ENCODE data around the gene UMODL1.

The UMODL1 gene

DNA sequence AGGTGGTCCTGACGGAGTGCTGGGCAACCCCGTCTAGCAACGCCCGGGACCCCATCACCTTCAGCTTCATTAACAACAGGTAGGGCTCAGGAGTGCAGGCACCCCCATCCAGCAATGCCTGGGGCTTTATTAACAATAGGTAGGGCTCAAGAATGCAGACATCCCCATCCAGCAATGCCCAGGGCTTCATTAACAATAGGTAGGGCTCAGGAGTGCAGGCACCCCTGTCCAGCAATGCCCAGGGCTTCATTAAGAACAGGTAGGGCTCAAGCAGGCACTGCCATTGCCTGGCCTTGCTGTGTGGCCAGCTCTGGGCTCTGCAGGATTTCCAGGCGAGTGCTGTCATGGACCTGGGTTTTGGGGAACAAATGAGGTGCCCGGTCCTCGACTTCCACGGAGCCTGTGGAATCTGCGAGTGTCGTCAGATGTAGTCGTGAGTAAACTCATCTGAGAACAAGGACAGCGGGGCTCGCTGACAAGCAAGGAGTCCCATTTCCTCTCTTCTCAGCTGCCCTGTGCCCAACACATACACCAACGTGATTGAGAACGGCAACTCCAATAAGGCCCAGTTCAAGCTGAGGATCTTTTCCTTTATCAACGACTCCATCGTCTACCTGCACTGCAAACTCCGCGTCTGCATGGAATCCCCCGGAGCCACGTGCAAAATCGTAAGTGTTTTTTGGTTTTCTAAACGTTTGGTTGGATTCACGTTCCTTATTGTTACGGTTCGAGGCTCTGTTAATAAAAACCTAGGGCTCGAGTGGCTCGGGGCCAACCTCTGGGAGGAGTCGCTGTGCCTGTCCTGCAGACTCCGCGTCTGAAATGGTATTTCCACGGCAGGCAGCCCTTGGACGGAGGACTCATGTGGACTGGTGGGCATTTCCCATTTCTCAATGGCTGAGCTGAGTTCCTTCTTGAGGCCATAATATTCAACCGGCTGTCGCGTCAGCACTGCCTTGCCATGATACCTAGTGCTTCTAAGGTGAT is 56.3 kb downstream of the UMODL1 start:
- no peaks in the 10 kb centered on the region for H3K27me3 ChIP-seq (ENCODE audit: control insufficient read depth, insufficient read depth, low read length)
- H3K4me1 ChIP-seq (ENCODE audit: control insufficient read depth, insufficient read depth, low read length): no peaks in the 10 kb centered on the region

DNA sequence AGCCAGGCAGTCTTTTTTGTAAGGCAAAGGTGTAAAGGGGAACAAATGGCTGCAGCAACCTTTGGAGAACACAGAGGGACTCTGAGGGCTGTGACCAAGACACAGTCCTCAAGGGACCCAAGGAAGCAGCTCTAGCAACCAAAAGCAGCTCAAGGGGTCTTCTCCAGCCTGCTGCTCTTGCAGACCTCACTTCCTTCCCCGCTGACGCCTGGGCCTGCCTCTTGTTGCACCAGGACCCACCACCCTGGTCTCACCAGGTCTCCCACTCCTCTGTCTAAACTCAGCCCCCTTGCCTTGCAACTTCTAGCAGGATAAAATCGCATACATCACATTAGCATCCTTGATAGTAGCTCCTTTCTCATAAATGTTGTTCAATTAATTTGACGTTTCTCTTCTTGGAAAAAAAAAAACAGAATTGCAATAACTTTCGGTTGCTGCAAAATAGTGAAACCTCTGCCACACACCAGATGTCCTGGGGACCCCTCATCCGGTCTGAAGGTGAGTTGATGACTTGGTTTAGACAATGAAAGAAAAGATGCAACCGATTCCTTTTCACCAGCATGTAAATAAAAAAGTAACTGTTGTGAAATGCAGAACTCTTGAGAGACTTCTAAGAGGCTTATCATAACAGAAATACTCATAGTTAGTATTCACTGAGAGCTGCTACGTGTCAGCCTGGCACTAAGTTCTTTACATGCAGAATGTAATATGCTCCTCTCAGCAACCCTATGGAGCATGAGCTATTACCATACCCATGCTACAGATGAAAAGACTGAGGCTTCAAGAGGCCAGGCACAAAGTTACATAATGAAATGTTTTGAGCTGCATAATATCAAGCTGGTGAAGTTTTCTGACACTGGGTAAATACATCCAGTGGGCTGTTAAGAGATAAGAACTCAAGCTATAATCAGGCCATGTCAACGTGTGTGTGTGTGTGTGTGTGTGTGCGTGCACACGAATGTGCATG is 58.5 kb downstream of the UMODL1 start:
- Histone ChIP-seq H3K27me3 (ENCODE audit: control insufficient read depth, insufficient read depth, low read length) (no peaks in the 10 kb centered on the region), H3K27ac (ENCODE audit: low read depth, low read length) (no peak overlapping the region), H3K9ac (ENCODE audit: low read depth, low read length) (no peak overlapping the region), H3K36me3 (ENCODE audit: control insufficient read depth, insufficient read depth, low read length) (no peaks in the 10 kb centered on the region), H3K9me3 (ENCODE audit: control insufficient read depth, insufficient read depth, low read length) (no peaks in the 10 kb centered on the region), H3K4me1 (ENCODE audit: control insufficient read depth, insufficient read depth, low read length) (no peaks in the 10 kb centered on the region), H3K4me3 (ENCODE audit: low read depth, low read length) (no peak overlapping the region)

More for the DNA sequence above, 56.3 kb downstream of the UMODL1 start:
- H3K36me3 ChIP-seq (ENCODE audit: control insufficient read depth, insufficient read depth, low read length): no peaks in the 10 kb centered on the region
- H3K9ac ChIP-seq (ENCODE audit: low read depth, low read length): no peak overlapping the region
- H3K9me3 ChIP-seq (ENCODE audit: control insufficient read depth, insufficient read depth, low read length): no peaks in the 10 kb centered on the region
- no peak overlapping the region for H3K4me3 ChIP-seq (ENCODE audit: low read depth, low read length)
- H3K27ac ChIP-seq (ENCODE audit: low read depth, low read length): no peak overlapping the region

DNA sequence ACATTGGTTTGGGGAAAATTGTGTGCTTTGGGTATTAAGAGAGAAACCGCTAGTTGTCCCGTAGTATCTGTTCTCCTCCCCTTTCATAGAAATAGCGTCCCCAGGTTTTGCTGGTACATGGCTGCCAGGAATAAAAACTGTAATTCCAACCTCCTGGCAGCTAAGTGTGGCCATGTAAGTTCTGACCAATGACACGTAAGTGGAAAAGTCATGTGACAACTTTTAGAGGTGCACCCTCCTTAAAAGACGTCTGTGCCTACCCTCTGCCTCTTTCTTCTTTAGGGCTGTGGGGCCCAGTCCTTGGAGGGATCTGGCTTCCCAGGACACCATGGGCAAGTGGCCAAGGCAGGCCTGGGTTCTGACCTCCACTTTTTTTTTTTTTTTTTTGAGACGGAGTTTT is 59.3 kb downstream of the UMODL1 start:
- Histone ChIP-seq H3K27ac (ENCODE audit: low read depth, low read length) (no peak overlapping the region), H3K4me1 (ENCODE audit: control insufficient read depth, insufficient read depth, low read length) (no peaks in the 10 kb centered on the region)

DNA sequence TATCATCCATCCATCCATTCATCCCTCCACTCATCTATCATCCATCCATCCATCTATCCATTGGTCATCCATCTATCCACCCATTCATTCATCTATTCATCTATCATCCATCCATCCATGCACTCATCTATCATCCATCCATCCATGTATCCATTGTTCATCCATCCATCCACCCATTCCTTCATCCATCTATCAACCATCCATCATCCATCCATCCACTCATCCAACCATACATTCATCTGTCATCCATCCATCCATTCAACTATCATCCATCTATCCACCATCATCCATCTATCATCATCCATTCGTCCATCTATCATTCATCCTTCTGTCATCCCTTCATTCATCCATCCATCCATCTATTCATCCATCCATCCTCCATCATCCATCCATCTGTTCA is 61.1 kb downstream of the UMODL1 start:
- H3K27ac ChIP-seq (ENCODE audit: low read depth, low read length): no peak overlapping the region
- no peaks in the 10 kb centered on the region for H3K4me1 ChIP-seq (ENCODE audit: control insufficient read depth, insufficient read depth, low read length)
- H3K9me3 ChIP-seq (ENCODE audit: control insufficient read depth, insufficient read depth, low read length): no peaks in the 10 kb centered on the region
- H3K27me3 ChIP-seq (ENCODE audit: control insufficient read depth, insufficient read depth, low read length): no peaks in the 10 kb centered on the region
- no peak overlapping the region for H3K4me3 ChIP-seq (ENCODE audit: low read depth, low read length)
- H3K36me3 ChIP-seq (ENCODE audit: control insufficient read depth, insufficient read depth, low read length): no peaks in the 10 kb centered on the region
- no peak overlapping the region for H3K9ac ChIP-seq (ENCODE audit: low read depth, low read length)

More for the DNA sequence above, 59.3 kb downstream of the UMODL1 start:
- H3K9me3 ChIP-seq (ENCODE audit: control insufficient read depth, insufficient read depth, low read length): no peaks in the 10 kb centered on the region
- H3K4me3 ChIP-seq (ENCODE audit: low read depth, low read length): no peak overlapping the region
- H3K27me3 ChIP-seq (ENCODE audit: control insufficient read depth, insufficient read depth, low read length): no peaks in the 10 kb centered on the region
- no peaks in the 10 kb centered on the region for H3K36me3 ChIP-seq (ENCODE audit: control insufficient read depth, insufficient read depth, low read length)
- no peak overlapping the region for H3K9ac ChIP-seq (ENCODE audit: low read depth, low read length)

DNA sequence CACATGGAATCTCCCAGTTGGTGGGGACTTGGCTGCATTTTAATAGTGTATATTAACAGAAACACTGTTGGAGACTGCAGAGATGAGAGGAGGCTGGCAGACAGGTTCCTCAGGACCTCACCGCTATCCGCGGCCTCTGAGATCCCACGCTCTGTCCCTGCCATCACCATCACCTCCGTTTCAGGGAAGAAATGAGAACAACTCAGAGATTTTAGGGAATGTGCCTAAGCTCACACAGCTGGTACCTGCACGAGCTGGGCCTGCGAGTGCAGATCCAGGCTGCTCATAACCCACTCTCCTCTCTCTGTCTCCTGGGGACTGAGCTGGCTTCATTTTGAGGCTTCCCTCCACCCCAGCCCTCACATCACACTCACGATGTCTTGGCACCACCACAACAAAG is 62.0 kb downstream of the UMODL1 start:
- Histone ChIP-seq H3K9ac (ENCODE audit: low read depth, low read length) (no peak overlapping the region), H3K4me1 (ENCODE audit: control insufficient read depth, insufficient read depth, low read length) (no peaks in the 10 kb centered on the region), H3K4me3 (ENCODE audit: low read depth, low read length) (no peak overlapping the region), H3K9me3 (ENCODE audit: control insufficient read depth, insufficient read depth, low read length) (no peaks in the 10 kb centered on the region), H3K36me3 (ENCODE audit: control insufficient read depth, insufficient read depth, low read length) (no peaks in the 10 kb centered on the region), H3K27me3 (ENCODE audit: control insufficient read depth, insufficient read depth, low read length) (no peaks in the 10 kb centered on the region), H3K27ac (ENCODE audit: low read depth, low read length) (no peak overlapping the region)

DNA sequence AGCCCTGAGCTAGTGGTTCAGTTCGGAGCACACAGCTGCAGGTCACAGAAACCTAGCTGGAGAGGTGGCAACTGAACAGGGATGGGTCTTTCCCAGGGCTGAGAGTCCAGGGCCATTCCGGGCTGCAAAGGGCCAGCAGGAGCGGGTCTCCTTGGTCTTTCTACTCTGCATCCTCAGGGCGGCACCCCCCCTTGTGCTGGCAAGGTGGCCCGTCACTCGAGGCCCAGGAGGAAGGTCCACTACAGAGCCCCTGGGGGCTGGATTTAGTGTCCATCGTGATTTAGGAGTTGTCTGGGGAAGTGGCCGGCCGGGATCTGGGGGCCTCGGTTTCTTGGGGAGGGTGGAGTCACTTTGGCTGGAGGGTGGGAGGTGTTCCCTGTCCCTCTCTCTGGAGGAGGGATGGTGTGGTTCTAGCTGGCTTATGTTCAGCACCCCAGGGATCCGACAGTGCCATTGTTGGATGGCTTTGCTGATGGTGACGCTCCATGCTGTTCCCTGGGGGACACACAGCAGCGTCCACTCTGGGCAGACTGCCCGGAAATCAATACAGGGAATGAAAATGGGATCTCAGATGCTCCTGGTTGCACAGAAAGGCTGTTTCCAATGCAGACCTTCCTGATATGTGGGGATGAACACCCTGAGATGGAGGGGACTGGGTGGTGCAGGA is 64.4 kb downstream of the UMODL1 start:
- Histone ChIP-seq H3K27me3 (ENCODE audit: control insufficient read depth, insufficient read depth, low read length) (no peaks in the 10 kb centered on the region), H3K9me3 (ENCODE audit: control insufficient read depth, insufficient read depth, low read length) (no peaks in the 10 kb centered on the region), H3K27ac (ENCODE audit: low read depth, low read length) (no peak overlapping the region), H3K9ac (ENCODE audit: low read depth, low read length) (no peak overlapping the region), H3K4me1 (ENCODE audit: control insufficient read depth, insufficient read depth, low read length) (no peaks in the 10 kb centered on the region), H3K4me3 (ENCODE audit: low read depth, low read length) (no peak overlapping the region), H3K36me3 (ENCODE audit: control insufficient read depth, insufficient read depth, low read length) (no peaks in the 10 kb centered on the region)

DNA sequence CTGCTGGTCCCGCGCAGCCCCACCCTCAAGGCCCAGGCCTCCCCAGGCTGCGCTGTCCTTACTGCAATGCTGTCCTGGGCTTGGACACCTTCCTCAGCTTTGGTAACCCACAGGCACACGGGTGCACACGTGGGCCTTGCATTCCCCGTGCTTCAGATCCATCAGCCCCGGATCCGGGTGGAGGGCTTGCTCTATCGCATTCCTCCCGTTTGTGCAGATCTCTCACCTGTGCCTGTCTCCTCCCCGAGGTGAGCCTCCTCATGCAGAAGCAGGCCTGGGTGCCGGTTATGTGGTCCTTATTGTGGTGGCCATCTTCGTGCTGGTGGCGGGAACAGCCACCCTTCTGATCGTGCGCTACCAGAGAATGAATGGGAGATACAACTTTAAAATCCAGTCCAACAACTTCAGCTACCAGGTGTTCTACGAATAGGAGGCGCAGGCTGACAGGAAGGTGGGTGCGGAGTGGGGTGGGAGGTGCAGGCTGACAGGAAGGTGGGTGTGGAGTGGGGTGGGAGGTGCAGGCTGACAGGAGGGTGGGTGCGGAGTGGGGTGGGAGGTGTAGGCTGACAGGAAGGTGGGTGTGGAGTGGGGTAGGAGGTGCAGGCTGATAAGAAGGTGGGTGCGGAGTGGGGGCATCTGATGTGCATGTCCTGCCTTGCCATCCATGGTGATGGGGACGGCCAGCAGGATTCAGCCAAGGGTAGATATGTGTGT is 66.2 kb downstream of the UMODL1 start:
- Histone ChIP-seq H3K9ac (ENCODE audit: low read depth, low read length) (no peak overlapping the region), H3K27me3 (ENCODE audit: control insufficient read depth, insufficient read depth, low read length) (no peaks in the 10 kb centered on the region), H3K27ac (ENCODE audit: low read depth, low read length) (no peak overlapping the region), H3K9me3 (ENCODE audit: control insufficient read depth, insufficient read depth, low read length) (no peaks in the 10 kb centered on the region), H3K4me1 (ENCODE audit: control insufficient read depth, insufficient read depth, low read length) (no peaks in the 10 kb centered on the region), H3K4me3 (ENCODE audit: low read depth, low read length) (no peak overlapping the region), H3K36me3 (ENCODE audit: control insufficient read depth, insufficient read depth, low read length) (no peaks in the 10 kb centered on the region)

DNA sequence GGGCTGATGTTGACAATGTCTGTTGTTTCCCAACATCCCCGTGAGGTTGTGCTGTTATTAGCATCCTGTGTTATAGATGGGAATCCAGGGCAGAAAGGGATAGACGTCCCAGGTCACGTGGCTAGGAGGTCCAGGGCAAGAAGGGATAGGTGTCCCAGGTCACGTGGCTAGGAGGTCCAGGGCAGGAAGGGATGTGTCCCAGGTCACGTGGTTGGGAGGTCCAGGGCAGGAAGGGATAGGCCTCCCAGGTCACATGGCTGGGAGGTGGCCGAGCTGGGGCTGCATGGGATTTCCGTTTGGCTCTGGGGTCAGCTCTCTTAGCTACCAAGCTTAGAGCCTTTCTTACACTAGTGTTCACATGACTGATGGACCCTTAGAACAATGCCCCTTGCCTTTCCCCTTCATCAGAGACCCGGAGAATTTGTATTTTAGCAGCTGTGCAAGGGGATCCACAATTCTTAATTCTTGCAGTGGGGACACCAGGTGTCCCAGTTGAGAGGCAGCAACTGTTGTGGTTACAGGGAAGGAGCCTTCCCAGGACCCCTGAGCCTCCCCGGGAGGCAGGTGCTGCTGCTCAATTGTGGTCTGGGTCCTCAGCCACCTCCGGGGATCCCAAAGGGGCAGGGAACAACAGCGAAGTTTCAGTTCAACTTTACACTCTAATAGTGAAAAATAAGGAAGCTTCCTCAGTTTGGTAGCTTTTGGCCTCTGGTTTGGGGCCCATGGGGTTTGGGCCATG is 69.2 kb downstream of the UMODL1 start:
- Histone ChIP-seq H3K27ac (ENCODE audit: low read depth, low read length) (no peak overlapping the region), H3K36me3 (ENCODE audit: control insufficient read depth, insufficient read depth, low read length) (no peaks in the 10 kb centered on the region), H3K4me3 (ENCODE audit: low read depth, low read length) (no peak overlapping the region), H3K9ac (ENCODE audit: low read depth, low read length) (no peak overlapping the region), H3K9me3 (ENCODE audit: control insufficient read depth, insufficient read depth, low read length) (no peaks in the 10 kb centered on the region), H3K4me1 (ENCODE audit: control insufficient read depth, insufficient read depth, low read length) (no peaks in the 10 kb centered on the region), H3K27me3 (ENCODE audit: control insufficient read depth, insufficient read depth, low read length) (no peaks in the 10 kb centered on the region)

DNA sequence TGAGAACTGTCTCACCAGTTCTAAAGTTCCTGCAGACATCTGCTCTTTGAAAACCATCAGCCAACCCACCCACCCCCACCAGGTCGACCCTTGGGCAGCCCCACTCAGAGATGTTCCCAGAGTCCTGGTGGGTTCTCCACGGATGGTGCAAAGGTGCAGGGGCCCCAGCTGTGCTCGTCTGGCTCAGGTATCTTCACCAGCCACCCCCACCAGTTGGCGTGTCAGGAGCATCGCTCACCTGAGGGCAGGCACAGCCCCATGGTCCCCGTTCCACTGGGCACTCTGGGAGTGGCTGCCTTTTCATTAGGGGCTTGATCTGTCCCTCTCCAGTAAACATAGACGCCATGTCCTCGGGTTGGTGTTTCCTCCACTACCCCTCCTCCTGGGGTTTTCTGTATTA is 70.5 kb downstream of the UMODL1 start:
- H3K9me3 ChIP-seq (ENCODE audit: control insufficient read depth, insufficient read depth, low read length): no peaks in the 10 kb centered on the region
- H3K4me3 ChIP-seq (ENCODE audit: low read depth, low read length): no peak overlapping the region
- no peak overlapping the region for H3K27ac ChIP-seq (ENCODE audit: low read depth, low read length)
- H3K9ac ChIP-seq (ENCODE audit: low read depth, low read length): no peak overlapping the region
- peaks cover 3% of the 10 kb centered on the region; the same call in 1 of the 2 replicates for H3K4me1 ChIP-seq (ENCODE audit: control insufficient read depth, insufficient read depth, low read length)
- H3K27me3 ChIP-seq (ENCODE audit: control insufficient read depth, insufficient read depth, low read length): no peaks in the 10 kb centered on the region
- H3K36me3 ChIP-seq (ENCODE audit: control insufficient read depth, insufficient read depth, low read length): no peaks in the 10 kb centered on the region

DNA sequence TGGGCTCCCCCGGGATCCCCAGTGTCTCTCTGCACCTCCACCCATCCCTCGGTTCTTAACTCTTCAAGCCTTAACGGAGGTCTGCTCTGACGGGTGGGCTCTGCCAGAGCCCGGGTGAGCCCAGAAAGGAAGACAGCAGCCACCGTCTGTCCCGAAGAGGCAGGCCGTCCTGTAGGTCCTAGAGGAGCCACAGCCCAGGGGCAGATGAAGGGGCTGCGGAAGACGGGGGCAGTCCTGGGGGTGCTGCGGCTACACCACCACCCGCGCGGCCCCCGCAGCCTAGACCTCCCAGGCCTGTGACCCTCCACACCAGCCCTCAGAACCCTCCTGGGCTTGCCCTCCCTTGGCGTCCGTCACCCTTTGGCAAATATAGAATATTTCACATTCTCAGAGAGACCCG is 71.0 kb downstream of the UMODL1 start:
- Histone ChIP-seq H3K9ac (ENCODE audit: low read depth, low read length) (no peak overlapping the region), H3K36me3 (ENCODE audit: control insufficient read depth, insufficient read depth, low read length) (no peaks in the 10 kb centered on the region), H3K4me1 (ENCODE audit: control insufficient read depth, insufficient read depth, low read length) (peaks cover 3% of the 10 kb centered on the region; the same call in 1 of the 2 replicates), H3K9me3 (ENCODE audit: control insufficient read depth, insufficient read depth, low read length) (no peaks in the 10 kb centered on the region), H3K27ac (ENCODE audit: low read depth, low read length) (no peak overlapping the region), H3K4me3 (ENCODE audit: low read depth, low read length) (no peak overlapping the region), H3K27me3 (ENCODE audit: control insufficient read depth, insufficient read depth, low read length) (no peaks in the 10 kb centered on the region)

Measured in HUES48 (cell line).